Body of pancreas (tissue), 4 donors: ENCODE results near the gene WARS2.

ENCODE experiments used
- CTCF ChIP-seq, 7 experiments: fragments of 450-650 bp in 4 of 7; fragments of 200-600 bp in 3 of 7; sonication (generic) in 3 of 7; IDR thresholded peaks; one replicate each; pipeline ENCODE4 v1.5.1; 2016 to 2019; ENCODE audit warnings: antibody characterized with exemption in 7 of 7
- POLR2A ChIP-seq, 3 donors: fragments of 450-650 bp; IDR thresholded peaks; one replicate each; pipeline ENCODE4 v1.6.1; 2016; ENCODE audit warnings: antibody characterized with exemption in 3 of 3, mild to moderate bottlenecking in 2 of 3

DNA sequence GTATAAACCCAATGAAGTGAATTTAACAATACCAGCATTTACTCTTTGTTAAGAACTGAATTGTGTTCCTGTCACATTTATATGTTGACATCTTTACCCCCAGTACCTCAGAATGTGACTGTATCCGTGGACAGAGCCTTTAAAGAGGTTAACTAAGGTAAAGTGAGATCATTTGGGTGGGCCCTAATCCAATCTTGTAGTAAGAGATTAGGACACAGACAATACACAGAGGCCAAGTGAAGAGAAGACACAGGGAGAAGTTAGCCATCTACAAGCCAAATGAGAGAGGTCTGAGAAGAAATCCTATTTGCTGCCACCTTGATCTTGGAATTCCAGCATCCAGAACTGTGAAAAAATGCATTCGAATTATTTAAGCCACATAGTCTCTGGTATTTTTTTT lies 22.9 kb upstream of the WARS2 start:
- no peak for TF ChIP-seq CTCF (IDR thresholded peaks at IDR 0.05)
- no peak for TF ChIP-seq POLR2A (IDR thresholded peaks at IDR 0.05)
